ENCODE data around the gene NR2C2. TPM values are rescaled to one million over a fixed set of nuclear protein-coding genes. Genes with fewer than 3 reads are reported as not detected.

NR2C2 gene
- total and polyA plus RNA-seq, 9 of the 15 experiments (the other 6 are each of a cell fraction or from before 2014, with no cell fraction given) = 6.1 to 33.0 (median 14.6) TPM

DNA sequence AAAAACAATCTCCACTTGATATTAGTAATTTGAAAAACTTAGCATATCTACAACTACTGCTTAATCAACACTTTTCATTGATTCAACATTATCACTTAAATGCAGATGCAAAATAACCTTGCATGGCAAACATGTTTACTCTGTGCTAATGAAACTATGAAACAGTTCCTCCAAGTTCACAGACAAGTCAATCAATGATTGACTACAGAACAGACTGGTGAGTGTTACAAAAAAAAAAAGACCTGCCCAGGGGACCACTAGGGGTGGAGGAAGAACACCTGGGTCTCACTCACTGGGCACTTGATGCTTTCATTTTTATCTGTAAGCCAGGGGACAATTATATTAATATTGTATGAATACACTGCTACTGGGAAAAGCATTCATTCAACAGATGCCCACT, 4.3 kb upstream of the NR2C2 start:
- Histone ChIP-seq H3K9me1 (ENCODE audit: control insufficient read depth, insufficient read depth, low read length) (no peaks in the 10 kb centered on the region), H3K27ac (ENCODE audit: extremely low read depth, low read depth, low read length) (no peak overlapping the region), H3K9me3 (replicated peaks; ENCODE audit: control insufficient read depth, insufficient read depth, low read depth, low read length) (no peaks in the 10 kb centered on the region), H3K4me3 (no peak overlapping the region), H3K4me2 (ENCODE audit: insufficient read depth, low read length) (no peak overlapping the region), H2AFZ (ENCODE audit: low read depth, low read length) (no peak overlapping the region), H3K9ac (ENCODE audit: insufficient read depth in 1 of 2, low read depth in 2 of 2, low read length in 2 of 2) (no peak overlapping the region), H3K79me2 (ENCODE audit: control insufficient read depth, insufficient read depth, low read length) (peaks cover 37% of the 10 kb centered on the region), H3K27me3 (ENCODE audit: control insufficient read depth in 2 of 2, insufficient read depth in 2 of 2, low read length in 2 of 2) (0 out of 5 replicates have a peak, but pooled peaks cover 0 to 6% of the 10 kb centered on the region in 2 experiments), H4K20me1 (replicated peaks; ENCODE audit: control insufficient read depth, insufficient read depth, low read length) (peaks cover 4% of the 10 kb centered on the region; the same call in 1 of the 2 replicates), H3K36me3 (ENCODE audit: control insufficient read depth, insufficient read depth, low read length) (peaks cover 33% of the 10 kb centered on the region), H3K4me1 (replicated peaks in 1 of 2; ENCODE audit: control insufficient read depth in 2 of 2, insufficient read depth in 2 of 2, low read length in 2 of 2) (peaks cover 5 to 6% of the 10 kb centered on the region in 2 experiments; a peak in 4 of 5 replicates)
- DNase-seq (ENCODE audit: extremely low read depth in 1 of 4, low spot score in 3 of 4) (no peak), FAIRE-seq (no peak), ATAC-seq (no peak)
- no TSS peak for BruUV-seq (replicated peaks)
- in situ Hi-C loops (cut with MboI) (no loop called here), intact Hi-C loops (cut with micrococcal nuclease) (no loop called here)
- peak; percentile 28; the same call in 1 of the 2 replicates for TF ChIP-seq ZNF316 (IDR thresholded peaks at IDR 0.05)
- no peak for TF ChIP-seq FOXJ3 (CRISPR knock-in tag; IDR thresholded peaks at IDR 0.05)
- ChIA-PET CTCF (ENCODE audit: low intra/inter-chr PET ratio) (no interaction called here), POLR2A (interaction anchor here (0.6 to 1.1 kb wide), 2 partner anchors 10 to 339 kb away, joined by 4 to 5 read pairs; no protein-coding TSS in a partner anchor)

DNA sequence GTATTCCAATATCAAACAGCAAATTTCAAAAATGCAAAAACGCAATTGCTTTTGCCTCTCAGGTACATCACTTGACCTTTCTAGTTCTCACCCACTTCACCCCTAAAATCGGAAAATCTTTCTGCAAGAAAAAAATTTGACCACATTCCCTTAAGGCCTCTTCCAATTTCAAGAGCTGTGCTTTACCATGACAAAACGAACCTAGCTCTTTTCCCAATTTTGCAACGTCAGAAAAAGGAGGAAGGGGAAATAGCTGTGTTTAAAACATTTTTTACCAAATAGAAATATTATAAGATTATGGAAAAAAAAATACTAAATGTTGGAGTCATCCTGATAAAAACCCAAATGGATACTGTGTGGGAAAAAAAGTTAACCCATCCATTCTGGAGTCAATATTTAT, 1.1 kb upstream of the NR2C2 start:
- Histone ChIP-seq H3K4me2 (ENCODE audit: insufficient read depth, low read length) (peak overlapping the region; percentile 86), H2AFZ (ENCODE audit: low read depth, low read length) (no peak overlapping the region), H3K27ac (ENCODE audit: extremely low read depth, low read depth, low read length) (peak overlapping the region; percentile 99; the same call in 2 of the 3 replicates), H4K20me1 (replicated peaks; ENCODE audit: control insufficient read depth, insufficient read depth, low read length) (peaks cover 4% of the 10 kb centered on the region; the same call in 1 of the 2 replicates), H3K27me3 (ENCODE audit: control insufficient read depth in 2 of 2, insufficient read depth in 2 of 2, low read length in 2 of 2) (no peaks in the 10 kb centered on the region), H3K79me2 (ENCODE audit: control insufficient read depth, insufficient read depth, low read length) (peaks cover 65% of the 10 kb centered on the region), H3K36me3 (ENCODE audit: control insufficient read depth, insufficient read depth, low read length) (peaks cover 51% of the 10 kb centered on the region), H3K4me1 (replicated peaks in 1 of 2; ENCODE audit: control insufficient read depth in 2 of 2, insufficient read depth in 2 of 2, low read length in 2 of 2) (peaks cover 5 to 31% of the 10 kb centered on the region in 2 experiments), H3K9ac (ENCODE audit: insufficient read depth in 1 of 2, low read depth in 2 of 2, low read length in 2 of 2) (peak overlapping the region in 1 of 2 experiments; percentile 96; a peak in 2 of 4 replicates), H3K9me1 (ENCODE audit: control insufficient read depth, insufficient read depth, low read length) (no peaks in the 10 kb centered on the region), H3K4me3 (peak overlapping the region; percentile 85), H3K9me3 (replicated peaks; ENCODE audit: control insufficient read depth, insufficient read depth, low read depth, low read length) (no peaks in the 10 kb centered on the region)
- intact Hi-C loops (cut with micrococcal nuclease) (no loop called here), in situ Hi-C loops (cut with MboI) (no loop called here)
- POLR2A ChIA-PET = interaction anchor here (0.7 to 1.7 kb wide), 5 partner anchors 9 to 384 kb away, joined by 3 to 12 read pairs (median 4); no protein-coding TSS in a partner anchor
- CTCF ChIA-PET (ENCODE audit: low intra/inter-chr PET ratio) = no interaction called here
- ATAC-seq (no peak), FAIRE-seq (no peak), DNase-seq (ENCODE audit: extremely low read depth in 1 of 4, low spot score in 3 of 4) (no peak)
- 4% methylated on average over 4 of the region's 4 CpGs for WGBS (ENCODE audit: insufficient coverage, low coverage, missing lambda C conversion rate)
- no TSS peak for BruUV-seq (replicated peaks)
- TF ChIP-seq, protein P1, sequence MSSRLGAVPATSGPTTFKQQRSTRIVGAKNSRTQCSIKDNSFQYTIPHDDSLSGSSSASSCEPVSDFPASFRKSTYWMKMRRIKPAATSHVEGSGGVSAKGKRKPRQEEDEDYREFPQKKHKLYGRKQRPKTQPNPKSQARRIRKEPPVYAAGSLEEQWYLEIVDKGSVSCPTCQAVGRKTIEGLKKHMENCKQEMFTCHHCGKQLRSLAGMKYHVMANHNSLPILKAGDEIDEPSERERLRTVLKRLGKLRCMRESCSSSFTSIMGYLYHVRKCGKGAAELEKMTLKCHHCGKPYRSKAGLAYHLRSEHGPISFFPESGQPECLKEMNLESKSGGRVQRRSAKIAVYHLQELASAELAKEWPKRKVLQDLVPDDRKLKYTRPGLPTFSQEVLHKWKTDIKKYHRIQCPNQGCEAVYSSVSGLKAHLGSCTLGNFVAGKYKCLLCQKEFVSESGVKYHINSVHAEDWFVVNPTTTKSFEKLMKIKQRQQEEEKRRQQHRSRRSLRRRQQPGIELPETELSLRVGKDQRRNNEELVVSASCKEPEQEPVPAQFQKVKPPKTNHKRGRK (tag; IDR thresholded peaks at IDR 0.05) = peak; percentile 38; the same call in 1 of the 2 replicates
- TF ChIP-seq, protein P2, sequence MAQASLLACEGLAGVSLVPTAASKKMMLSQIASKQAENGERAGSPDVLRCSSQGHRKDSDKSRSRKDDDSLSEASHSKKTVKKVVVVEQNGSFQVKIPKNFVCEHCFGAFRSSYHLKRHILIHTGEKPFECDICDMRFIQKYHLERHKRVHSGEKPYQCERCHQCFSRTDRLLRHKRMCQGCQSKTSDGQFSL (CRISPR knock-in tag; IDR thresholded peaks at IDR 0.05) = no peak
- TF ChIP-seq, protein P2 (tag; IDR thresholded peaks at IDR 0.05) = 0 out of 4 replicates have a peak, but pooled peaks of 1 of the 2 experiments have one; percentile 22
- TF ChIP-seq, protein P3, sequence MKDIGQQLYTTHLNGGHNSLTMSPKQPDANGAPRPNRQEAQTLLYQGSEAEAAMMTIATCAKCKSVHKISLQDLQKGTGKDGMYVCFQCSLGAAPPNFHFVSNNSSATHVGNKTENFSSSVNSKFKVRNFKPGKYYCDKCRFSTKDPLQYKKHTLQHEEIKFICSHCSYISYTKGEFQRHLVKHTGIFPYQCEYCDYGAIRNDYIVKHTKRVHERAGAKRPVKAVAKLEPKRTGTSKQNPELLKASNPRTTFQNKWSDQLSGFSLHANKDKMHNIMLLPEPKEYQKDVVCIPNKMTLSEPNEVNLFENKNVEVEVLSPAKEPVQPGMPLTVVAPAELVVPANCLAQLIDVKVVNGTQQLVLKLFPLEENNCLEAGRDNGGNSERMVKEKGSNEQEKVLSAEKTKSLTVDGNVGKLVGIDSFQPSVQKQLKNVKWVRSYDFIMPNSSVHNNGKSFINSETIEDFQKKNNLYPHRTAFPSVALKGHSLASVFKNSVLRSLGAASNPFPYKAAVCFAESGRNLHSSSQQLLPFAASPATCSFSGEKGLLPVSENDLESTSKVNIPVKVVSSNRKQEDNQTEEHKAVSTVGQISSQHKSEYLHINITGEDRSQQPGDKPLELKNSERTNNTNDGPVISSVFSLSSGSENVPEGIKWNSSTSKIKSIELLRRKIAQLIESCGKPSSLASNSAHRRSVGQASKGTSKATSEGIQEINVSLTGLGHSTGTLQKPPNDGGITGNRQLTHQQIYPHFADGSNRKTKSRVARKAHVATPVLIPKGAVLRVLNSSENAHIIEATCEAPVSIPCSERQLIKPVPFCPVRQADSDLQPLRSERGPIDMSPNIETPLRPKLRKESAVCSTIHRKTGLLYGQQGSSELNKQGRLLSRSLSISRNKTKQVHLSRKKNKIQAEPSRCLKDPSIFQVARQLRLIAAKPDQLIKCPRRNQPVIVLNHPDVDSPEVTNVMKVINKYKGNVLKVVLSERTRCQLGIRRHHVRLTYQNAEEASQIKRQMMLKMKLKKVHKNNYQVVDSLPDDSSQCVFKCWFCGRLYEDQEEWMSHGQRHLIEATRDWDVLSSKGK (CRISPR knock-in tag; IDR thresholded peaks at IDR 0.05) = 0 out of 2 replicates have a peak, but pooled peaks have one; percentile 13
- TF ChIP-seq, protein P4, sequence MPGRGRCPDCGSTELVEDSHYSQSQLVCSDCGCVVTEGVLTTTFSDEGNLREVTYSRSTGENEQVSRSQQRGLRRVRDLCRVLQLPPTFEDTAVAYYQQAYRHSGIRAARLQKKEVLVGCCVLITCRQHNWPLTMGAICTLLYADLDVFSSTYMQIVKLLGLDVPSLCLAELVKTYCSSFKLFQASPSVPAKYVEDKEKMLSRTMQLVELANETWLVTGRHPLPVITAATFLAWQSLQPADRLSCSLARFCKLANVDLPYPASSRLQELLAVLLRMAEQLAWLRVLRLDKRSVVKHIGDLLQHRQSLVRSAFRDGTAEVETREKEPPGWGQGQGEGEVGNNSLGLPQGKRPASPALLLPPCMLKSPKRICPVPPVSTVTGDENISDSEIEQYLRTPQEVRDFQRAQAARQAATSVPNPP (IDR thresholded peaks at IDR 0.05; ENCODE audit: borderline replicate concordance, insufficient read depth, insufficient read length) = no peak
